GM19324 (cell line): ENCODE data around the gene ZNF274.
"Not testable (repeated sequence)": the region's sequence is repeated elsewhere in the genome, so short reads cannot be mapped to it uniquely, and the experiment has no call there.

Experiments used
- ATAC-seq: cut with Tn5 transposase; IDR thresholded peaks from one replicate; pipeline ENCODE4 v1.9.1; 2021; ENCODE audit warnings: mild to moderate bottlenecking, moderate library complexity; ENCODE audit not compliant: unreplicated experiment, low FRiP score

Gene ZNF274

DNA sequence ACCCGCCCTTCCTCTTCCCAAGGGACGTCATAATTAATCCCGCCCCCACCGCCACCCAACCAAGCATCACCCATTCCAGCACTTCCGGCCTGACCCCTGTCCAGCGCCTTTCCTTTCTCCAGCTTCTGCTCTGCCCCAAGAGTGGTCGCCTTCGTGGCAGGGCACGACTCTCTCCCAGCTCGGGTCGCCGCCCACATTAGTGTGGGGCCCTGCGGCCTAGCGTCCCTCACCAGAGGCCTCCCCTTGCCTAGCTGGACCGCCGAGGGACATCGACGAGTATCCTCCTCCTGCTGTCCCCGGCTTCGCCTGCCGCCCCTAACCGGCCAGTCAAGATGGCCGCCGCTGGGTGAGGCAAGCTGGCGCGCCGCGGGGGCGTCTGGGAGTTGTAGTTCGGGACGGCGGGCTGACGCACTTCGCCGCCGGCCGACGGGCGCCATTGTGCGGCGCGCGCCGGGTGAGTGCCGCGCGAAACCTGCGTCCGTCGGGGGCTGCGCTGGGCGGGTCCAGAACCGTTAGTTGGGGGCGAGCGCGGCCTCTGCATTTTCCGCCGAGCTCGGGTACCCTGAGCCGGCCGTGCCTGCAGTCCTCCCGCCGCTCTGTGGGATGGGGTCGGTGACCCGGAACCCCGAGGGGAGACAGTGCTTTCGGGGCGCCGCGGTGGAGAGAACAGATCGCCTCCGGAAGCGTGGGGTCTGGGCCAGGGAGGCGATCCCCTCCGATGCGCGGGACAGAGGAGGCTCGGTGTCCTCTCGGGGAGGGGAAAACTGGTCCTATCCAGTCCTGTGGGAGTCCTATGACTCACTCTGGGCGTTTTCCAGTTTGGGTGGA is at the start of gene ZNF274:
Gene ZNF274, plus strand, starts transcription at position 73 of the 828 bp plus-strand sequence. CDS start 905 bp downstream, outside the sequence.
- peak; percentile 83 for ATAC-seq

DNA sequence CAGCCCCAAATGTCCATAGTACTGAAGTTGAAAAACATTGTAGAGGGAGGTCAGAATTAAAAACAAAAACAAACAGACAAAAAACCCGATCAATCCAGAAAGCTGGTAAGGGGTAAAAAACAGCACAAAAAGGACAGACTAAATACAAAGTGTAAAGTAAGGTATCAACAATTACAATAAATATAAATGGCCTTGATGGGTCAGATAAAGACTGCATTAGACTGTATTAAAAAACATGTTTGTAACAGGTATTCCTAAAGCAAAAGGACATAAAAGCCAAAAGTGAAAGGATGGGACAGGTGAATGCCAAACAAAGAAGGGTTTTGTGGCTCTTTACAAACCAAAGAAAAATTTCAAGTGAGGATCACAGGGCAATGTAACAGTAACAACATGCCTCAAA is 48.6 kb upstream of the ZNF274 start:
- ATAC-seq = no peak

DNA sequence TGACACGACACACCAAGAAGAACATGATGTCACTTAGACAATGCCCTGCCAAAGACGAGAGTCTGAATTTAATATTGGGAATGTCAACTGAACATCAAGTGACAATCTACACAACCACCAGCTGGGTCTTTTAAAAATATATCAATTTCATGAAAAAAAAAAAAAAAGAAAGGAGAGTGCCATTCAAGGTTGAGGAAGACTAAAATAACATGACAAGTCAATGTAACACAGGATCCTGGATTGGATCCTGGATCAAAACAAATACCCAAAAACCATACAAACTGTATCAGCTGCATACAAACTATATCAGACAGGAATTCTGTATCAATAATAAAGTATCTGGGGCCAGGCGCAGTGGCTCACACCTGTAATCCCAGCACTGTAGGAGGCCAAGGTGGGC is 37.0 kb upstream of the ZNF274 start:
- no peak for ATAC-seq

DNA sequence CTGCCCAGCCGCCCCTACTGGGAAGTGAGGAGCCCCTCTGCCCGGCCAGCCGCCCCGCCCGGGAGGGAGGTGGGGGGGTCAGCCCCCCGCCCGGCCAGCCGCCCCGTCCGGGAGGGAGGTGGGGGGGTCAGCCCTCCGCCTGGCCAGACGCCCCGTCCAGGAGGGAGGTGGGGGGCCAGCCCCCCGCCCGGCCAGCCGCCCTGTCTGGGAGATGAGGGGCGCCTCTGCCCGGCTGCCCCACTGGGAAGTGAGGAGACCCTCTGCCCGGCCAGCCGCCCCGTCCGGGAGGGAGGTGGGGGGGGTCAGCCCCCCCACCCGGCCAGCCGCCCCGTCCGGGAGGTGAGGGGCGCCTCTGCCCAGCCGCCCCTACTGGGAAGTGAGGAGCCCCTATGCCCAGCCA is 35.4 kb upstream of the ZNF274 start:
- not testable (repeated sequence) for ATAC-seq

DNA sequence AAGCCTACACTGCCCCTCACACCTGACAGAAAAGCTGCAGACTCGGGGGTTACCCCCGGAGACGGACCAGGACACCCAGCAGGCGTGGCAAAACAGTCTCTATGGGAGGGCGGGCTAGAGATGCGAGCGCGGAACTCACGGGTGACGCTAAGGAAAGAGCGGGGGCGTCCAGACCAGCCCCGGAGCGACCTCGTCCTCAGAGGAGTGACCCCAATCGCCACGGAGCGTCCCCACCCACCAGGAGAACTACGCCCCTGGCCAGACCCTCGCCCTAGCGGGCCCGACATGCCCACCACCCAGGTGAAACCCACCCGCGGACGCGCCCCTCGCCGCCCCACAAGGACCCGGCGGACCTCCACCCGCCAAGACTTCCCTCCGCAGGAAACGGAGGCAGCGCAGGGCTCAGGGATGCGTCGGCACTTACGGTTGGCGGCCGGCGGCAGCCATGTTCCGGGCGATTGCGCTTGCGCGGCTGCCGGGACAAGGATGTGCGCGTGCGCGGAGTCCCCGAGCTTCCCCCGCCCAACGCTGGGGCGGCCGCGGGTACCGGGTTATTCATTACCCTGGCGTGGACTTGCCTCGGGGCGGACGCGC is 32.4 kb upstream of the ZNF274 start, which contains the start of gene ZNF329:
Gene ZNF329, minus strand, starts transcription at position 462 of the 594 bp plus-strand sequence. CDS start 21,286 bp downstream, outside the sequence.
- peak; percentile 70 for ATAC-seq

DNA sequence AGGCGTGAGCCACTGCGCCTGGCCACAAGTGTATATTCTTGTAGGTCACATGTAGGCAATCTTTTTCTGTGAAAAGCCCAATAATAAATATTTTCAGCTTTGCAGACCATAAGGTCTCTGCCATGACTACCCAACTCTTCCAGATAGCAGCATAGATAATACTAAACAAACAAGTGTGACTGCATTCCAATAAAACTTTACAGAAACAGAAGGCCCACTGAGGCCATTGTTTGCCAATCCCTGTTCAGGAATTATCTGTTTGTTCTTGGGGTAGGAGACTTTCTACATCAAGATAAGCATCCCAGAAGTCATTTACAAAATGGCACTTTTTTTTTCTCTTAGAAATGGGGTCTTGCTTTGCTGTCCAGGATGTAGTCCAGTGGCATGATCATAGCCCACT is 29.5 kb upstream of the ZNF274 start:
- no peak for ATAC-seq

DNA sequence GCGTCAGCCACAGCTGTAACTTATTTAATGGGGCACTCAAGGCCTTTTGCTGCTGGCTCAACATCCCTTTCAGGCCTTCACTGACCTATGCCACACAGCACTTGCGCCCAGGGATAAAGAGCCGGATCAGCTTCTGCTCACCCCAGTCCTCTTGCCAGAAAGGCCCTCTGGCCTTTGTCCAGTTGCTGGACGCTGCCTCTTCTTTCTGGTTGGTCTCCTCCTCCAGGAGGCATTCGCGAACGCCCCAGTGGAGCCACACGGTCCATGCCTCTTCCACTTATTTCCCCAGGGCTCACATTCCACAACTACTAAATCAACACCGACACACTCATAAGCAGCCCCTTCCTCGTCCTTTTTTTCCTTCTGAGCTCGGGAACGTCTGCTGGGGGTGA is 28.6 kb upstream of the ZNF274 start:
- ATAC-seq = no peak

DNA sequence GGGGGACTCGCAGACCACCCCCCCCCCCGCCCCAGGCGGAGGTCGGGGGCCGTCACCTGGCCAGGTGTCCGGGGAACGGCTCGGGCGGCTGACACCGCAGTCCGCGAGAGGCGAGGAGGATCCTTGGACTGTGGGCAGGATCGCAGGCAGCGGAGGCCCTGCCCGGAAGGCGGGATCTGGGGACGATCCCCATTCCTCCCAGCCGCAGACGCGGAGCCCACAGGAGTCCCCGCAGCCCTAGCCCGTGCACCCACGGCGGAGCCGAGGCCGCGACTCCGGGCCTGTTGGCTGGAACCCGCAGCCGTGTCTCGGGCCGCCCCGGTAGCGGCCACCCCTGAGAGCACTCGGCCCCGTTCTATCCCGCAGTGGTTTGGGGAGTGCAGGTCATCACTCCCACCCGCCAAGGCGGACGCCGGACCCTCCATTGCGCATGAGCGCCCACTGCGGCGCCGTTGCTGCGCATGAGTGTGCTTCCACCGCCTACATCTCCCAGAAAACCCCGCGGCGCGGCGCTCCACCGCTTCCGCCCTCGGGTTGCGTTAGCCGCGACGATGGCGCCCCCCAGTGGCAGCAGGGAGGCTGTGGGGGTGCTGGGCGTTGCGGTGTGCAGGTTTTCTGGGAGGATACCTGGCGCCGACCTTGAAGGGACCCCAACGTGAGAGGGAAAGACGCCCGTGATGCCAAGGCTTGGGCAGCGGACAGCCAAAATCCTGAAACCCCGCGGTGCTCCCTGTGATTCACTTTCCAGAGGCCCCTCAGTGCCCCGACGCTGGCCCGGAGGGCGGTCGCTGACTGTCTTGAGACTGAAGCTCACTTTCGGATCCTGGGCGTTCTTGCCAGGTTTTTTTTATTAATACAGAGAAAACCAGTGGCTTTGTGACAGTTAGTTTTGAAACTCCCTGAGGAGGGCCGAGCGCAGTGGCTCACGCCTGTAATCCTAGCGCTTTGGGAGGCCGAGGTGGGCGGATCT is 27.9 kb upstream of the ZNF274 start:
- ATAC-seq = peak; percentile 74

DNA sequence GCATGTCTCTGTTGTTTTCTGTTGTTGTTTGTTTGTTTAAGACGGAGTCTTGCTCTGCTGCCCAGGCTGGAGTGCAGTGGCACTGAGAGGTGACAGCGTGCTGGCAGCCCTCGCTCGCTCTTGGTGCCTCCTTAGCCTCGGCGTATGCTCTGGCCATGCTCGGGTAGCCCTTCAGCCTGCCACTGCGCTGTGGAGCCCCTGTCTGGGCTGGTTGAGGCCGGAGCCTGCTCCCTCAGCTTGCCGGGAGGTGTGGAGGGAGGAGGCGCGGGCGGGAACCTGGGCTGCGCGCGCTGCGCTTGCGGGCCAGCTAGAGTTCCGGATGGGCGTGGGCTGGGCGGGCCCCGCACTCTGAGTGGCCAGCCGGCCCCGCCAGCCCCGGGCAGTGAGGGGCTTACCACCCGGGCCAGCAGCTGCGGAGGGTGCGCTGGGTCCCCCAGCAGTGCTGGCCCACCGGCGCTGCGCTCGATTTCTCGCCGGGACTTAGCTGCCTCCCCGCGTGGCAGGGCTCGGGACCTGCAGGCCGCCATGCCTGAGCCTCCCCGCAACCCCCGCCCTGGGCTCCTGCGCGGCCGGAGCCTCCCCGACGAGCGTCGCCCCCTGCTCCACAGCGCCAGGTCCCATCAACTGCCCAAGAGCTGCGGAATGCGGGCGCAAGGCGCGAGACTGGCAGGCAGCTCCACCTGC is 25.7 kb upstream of the ZNF274 start:
- ATAC-seq = no peak

DNA sequence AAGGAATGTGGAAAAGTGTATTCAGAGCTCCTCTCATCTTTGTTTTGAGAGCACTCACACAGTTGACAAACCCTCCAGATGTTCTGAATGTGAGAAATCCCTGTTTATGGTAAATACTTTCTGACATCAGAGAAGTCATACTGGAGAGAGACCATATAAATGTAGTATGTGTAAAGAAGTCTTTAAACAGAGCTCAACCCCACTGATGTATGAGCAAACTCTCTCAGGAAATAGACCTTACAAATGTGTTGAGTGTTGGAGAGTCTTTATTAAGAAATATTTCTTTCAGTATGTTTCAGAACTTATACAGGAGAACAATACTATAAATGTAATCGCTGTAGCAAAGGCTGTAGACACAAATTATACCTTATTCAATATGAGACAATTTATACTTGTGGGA is 16.6 kb upstream of the ZNF274 start:
- ATAC-seq = no peak

DNA sequence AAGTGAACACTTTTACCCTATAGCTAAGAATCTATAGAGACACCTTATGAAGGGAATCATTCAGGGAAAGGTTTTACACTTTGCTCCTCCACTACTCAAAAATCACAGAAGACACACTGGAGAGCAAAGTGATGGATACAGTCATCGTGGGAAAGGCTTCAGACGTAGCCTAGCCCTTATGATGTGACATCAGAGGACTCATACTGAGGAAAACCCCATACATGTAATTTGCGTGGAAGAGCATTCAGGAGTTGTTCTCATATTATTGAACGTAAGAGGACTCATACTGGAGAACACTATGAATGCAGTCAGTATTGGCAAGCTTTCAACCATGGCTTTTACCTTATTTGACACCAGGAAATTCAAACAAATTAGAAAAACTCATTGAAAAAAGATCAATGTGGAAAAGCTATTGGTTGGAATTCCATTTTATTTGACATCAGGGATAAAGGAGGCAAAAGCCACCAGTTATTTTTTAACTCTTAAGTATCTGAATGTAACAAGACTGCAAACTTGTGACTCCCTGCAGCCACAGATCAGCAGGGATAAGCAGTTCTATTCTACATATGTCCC is 16.1 kb upstream of the ZNF274 start:
- no peak for ATAC-seq

DNA sequence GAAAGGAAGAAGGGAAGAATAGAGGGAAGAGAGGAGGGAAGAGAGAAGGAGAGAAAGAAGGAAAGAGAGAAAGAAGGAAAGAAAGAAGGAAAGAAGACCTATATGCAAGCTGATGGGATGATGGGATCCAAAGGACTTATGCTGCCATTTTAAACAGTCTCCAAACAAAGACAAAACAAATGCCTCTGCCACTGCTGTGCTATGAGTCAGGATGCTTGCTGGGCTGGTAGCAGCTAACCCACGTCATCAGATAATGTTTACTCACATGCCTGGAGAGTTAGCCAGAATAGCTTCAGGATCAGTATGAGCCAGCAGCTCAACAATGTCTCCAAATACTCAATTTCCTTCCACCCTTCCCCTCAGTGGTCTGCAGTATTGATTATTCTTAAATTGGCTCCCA is 12.0 kb upstream of the ZNF274 start:
- no peak for ATAC-seq

DNA sequence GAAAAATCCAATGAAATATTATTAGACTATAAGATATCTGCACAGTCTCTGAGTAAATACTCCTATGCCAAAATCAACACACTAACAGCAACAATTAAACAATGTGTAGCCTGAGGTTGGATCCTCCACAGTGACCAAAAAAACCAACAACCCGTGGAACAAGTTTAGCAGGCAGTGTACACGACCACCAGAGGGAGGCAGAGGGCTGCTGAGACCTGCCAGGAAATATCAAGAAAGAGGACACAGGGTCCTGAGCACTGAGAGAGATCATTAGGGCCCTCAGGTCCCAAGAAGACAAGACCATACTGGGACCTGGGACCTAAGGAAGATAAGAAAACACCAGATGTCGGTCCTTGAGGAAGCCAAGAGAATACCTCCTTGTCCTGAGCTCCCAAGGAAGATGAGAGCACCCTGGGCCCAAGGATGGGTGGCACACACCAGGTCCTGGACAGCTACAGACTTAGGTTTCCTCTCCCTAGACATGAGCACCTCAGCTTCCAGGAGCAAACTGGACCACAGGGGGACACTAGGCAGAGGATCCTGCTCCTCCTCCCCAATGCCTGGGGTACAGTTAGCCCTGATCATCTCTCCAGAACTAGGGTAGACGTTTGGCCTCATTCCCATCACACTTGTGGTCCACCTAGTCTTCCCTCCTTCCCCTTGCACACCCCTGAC is 822 bp upstream of the ZNF274 start:
- ATAC-seq = no peak

DNA sequence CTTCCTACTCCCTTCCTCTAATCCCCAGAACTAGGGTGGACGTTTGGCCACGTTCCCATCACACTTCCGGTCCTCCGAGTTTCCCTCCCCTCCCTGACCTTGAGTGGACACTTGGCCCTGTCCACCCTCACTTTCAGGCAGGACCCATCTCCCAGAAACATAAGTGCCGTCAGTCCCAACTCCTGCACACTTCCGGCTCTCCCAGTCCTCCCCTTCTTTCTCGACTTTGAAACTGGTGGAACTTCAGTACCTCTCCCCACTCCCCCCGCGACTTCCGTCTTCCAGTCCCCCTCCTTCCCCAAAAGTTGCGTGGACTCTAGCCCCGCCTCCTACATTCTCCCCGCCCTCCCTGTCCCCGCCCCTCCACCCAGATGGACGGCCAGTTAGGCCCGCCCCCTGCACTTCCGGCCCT is 278 bp upstream of the ZNF274 start:
- ATAC-seq = no peak

DNA sequence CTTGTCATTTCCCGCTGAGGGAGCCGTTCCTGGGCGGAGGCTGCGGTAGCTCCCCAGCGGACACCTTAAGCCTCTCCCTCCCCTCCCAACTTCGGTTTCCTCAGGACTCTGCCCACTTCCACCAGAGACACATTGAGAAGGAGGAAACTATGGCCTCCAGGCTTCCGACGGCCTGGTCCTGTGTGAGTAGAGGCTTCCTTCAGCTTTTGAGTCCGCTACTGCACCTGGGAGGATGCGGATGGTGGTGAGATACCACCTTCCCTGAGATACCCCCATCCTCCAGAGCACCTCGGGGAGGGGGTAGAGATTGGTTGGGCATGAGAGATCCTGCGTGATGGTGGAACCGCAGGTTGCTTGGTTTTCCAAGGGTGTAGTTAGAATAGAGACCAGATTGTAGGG is 955 bp downstream of the ZNF274 start:
- ATAC-seq = no peak

DNA sequence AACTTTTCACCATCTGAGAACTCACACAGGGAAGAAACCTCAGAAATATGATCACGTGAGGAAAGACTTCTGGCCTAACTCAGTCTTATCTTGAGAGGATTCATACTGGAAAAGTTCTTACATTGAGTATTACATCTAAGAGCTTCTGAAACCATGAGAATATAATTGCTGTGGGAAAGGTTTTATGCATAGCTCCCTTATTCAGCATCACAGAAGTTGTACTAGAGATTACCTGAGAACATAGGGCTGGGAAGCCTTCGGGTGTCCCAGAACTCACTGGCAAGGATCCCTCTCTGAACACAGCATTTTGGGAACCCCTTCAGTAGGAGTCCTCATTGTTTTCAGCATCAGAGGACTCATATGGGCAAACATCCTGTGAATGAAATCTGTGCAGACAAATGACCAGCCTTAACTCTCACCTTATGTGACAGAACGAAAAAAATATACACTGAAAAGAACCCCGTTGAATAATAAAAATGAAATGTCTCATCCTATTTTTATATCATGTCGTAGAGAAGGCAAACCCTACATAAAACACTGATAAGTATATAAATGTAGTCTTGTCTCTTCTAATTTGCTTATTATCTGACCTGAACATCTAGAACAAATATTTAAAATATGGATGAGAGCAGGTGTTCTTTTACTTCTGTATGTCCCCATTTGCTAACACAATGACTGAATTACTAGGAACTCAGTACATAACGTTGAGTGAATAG is 14.2 kb downstream of the ZNF274 start:
- no peak for ATAC-seq

DNA sequence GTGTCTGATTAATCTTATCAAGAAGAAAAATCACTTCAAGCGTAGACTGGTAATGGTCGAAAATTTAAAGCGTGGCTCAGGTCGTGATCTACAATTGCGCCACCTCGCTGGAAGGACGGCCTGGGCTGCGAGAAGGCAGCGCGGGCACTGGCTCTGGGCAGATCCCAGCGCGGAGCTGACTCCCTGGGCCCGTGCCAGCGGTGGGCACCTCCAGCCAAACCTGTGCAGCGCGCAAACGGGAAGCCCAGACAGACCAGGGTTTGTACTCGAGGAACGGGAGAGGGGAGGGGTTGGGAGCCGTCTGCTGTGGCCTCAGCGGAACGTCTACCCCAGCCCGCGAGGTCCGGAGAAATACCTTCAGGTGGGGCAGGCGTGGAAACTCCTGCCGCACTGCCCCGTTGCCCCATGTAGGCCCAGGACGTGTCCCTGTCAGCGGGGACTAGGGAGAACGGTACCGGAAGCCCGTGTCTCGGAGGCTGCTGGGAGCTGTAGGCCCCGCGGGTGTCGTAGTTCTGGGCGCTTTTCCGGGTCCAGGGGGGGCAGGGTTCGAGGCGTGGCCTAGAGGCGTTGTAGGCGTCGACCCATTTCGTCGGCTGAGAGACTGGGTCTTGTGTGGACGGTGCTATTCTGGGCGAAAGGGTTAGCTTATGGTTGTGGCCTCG is 21.1 kb downstream of the ZNF274 start:
- no peak for ATAC-seq

DNA sequence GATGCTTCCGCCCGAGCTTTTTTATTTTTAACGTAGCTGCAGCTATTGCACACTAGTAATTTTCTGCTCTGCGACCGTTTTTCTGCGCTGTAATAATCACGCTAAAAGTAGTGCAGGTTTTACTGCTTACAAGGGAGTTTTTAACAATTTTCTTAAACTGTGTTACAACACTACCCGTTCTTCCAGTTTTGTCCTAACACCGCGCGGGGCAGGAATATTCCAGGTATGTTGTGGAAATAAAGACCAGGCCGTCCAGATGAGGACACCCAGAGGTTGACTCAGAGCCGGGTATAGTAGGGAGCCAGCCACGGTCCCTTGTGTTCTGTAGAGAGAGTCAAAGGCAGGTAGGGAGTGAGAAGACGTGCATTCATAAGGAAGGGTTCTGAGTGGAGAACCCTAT is 21.7 kb downstream of the ZNF274 start:
- ATAC-seq = no peak
